SU-DHL-6 (cell line): ENCODE measurements around the gene DMAP1.
"Not testable (repeated sequence)": the region's sequence is repeated elsewhere in the genome, so short reads cannot be mapped to it uniquely, and the experiment has no call there.

ENCODE experiments used
- H2AFZ ChIP-seq: fragments of 200-600 bp; sonication (generic); 2 replicates; pipeline ENCODE4 v1.6.1; 2014; ENCODE audit warnings: low read depth, mild to moderate bottlenecking, moderate library complexity, mixed read lengths, antibody characterized with exemption, low read length; ENCODE audit not compliant: severe bottlenecking
- H3F3A ChIP-seq: fragments of 200-600 bp; shearing (Covaris generic); 2 replicates; pipeline ENCODE4 v1.6.0; 2016; ENCODE audit warnings: antibody characterized with exemption, mild to moderate bottlenecking; ENCODE audit not compliant: insufficient read depth
- H3K27ac ChIP-seq: fragments of 200-600 bp; sonication (generic); 2 replicates; pipeline ENCODE4 v1.5.1; 2016; ENCODE audit warnings: low read depth, mild to moderate bottlenecking, low read length, moderate library complexity, mixed read lengths
- H3K27me3 ChIP-seq: fragments of 200-600 bp; sonication (generic), shearing (Covaris generic); 2 replicates; pipeline ENCODE4 v1.6.0; 2014; ENCODE audit warnings: mild to moderate bottlenecking, low read length
- H3K36me3 ChIP-seq: fragments of 200-600 bp; sonication (generic); 2 replicates; pipeline ENCODE4 v1.6.1; 2014; ENCODE audit warnings: mild to moderate bottlenecking, low read length, mixed read lengths
- H3K4me2 ChIP-seq: fragments of 300-600, 200-600 bp; shearing (Covaris generic), sonication (generic); 2 replicates; pipeline ENCODE4 v1.6.0; 2014; ENCODE audit warnings: low read length, low read depth, mild to moderate bottlenecking; ENCODE audit not compliant: poor library complexity, severe bottlenecking
- H3K4me3 ChIP-seq: fragments of 200-600 bp; sonication (generic); 2 replicates; pipeline ENCODE4 v1.5.1; 2014; ENCODE audit warnings: antibody characterized with exemption, low read length, mild to moderate bottlenecking, mixed read lengths; ENCODE audit not compliant: insufficient read depth, poor library complexity, severe bottlenecking
- H3K79me2 ChIP-seq: fragments of 200-600 bp; sonication (generic); 2 replicates; pipeline ENCODE4 v1.6.1; 2014; ENCODE audit warnings: mild to moderate bottlenecking, low read length, moderate library complexity; ENCODE audit not compliant: insufficient read depth
- H3K9ac ChIP-seq: fragments of 200-600 bp; sonication (generic); 2 replicates; pipeline ENCODE4 v1.7.0; 2014; ENCODE audit warnings: mild to moderate bottlenecking, low read length
- H3K9me2 ChIP-seq: fragments of 200-600 bp; sonication (generic); replicated peaks from 2 replicates; pipeline ENCODE4 v1.6.1; 2014; ENCODE audit warnings: low read length; ENCODE audit not compliant: insufficient read depth
- H3K9me3 ChIP-seq: fragments of 200-600 bp; sonication (generic); 2 replicates; pipeline ENCODE4 v1.6.1; 2014; ENCODE audit warnings: low read length, mixed read lengths; ENCODE audit not compliant: insufficient read depth
- H4K20me1 ChIP-seq: fragments of 200-600 bp; sonication (generic); 2 replicates; pipeline ENCODE4 v1.6.1; 2014; ENCODE audit warnings: low read depth, mild to moderate bottlenecking, antibody characterized with exemption, low read length, moderate library complexity, mixed read lengths
- CTCF ChIP-seq: fragments of 200-600 bp; sonication (generic); IDR thresholded peaks from one replicate; pipeline ENCODE4 v1.5.1; 2017; ENCODE audit warnings: antibody characterized with exemption, mild to moderate bottlenecking, low read length, moderate library complexity; ENCODE audit not compliant: insufficient read depth, poor library complexity, severe bottlenecking
- EZH2phosphoT487 ChIP-seq: fragments of 200-600 bp; sonication (generic), shearing (Covaris generic); conservative IDR thresholded peaks from 2 replicates; pipeline ENCODE4 v1.6.1; 2018; ENCODE audit warnings: mild to moderate bottlenecking, antibody characterized with exemption, low read length, moderate library complexity, mixed read lengths

DMAP1 gene

GRCh38 chr1:44174630-44175029 lies 38.6 kb upstream of the DMAP1 start:
- H3K36me3 ChIP-seq: peaks cover 5% of the 10 kb centered on the region; the same call in 1 of the 2 replicates
- no peak overlapping the region for H3K27ac ChIP-seq
- H3K9me2 ChIP-seq: no peaks in the 10 kb centered on the region
- H3F3A ChIP-seq: no peaks in the 10 kb centered on the region
- no peak for TF ChIP-seq CTCF
- no peak for TF ChIP-seq EZH2phosphoT487
- no peaks in the 10 kb centered on the region for H3K27me3 ChIP-seq
- H4K20me1 ChIP-seq: no peaks in the 10 kb centered on the region
- no peak overlapping the region for H3K9ac ChIP-seq
- no peaks in the 10 kb centered on the region for H3K79me2 ChIP-seq
- H3K4me3 ChIP-seq: no peak overlapping the region
- no peak overlapping the region for H2AFZ ChIP-seq
- H3K9me3 ChIP-seq: peaks cover 27% of the 10 kb centered on the region; the same call in 1 of the 2 replicates
- H3K4me2 ChIP-seq: no peak overlapping the region

- Histone ChIP-seq H3K9ac (no peak overlapping the region), H3K4me3 (no peak overlapping the region), H3K9me3 (no peaks in the 10 kb centered on the region), H3K9me2 (no peaks in the 10 kb centered on the region), H2AFZ (no peak overlapping the region), H3K36me3 (no peaks in the 10 kb centered on the region), H3K4me2 (no peak overlapping the region), H3K27me3 (no peaks in the 10 kb centered on the region), H4K20me1 (no peaks in the 10 kb centered on the region), H3K79me2 (no peaks in the 10 kb centered on the region), H3F3A (no peaks in the 10 kb centered on the region), H3K27ac (no peak overlapping the region)
- TF ChIP-seq CTCF (no peak), EZH2phosphoT487 (no peak)
Observed at GRCh38 chr1:44200336-44200735, 12.9 kb upstream of the DMAP1 start.

- H2AFZ ChIP-seq, H3K9me2 ChIP-seq, H3K9me3 ChIP-seq, H3K36me3 ChIP-seq, H3K79me2 ChIP-seq, H3K4me2 ChIP-seq, H3K27ac ChIP-seq, H3K9ac ChIP-seq, H3F3A ChIP-seq, H3K27me3 ChIP-seq, H4K20me1 ChIP-seq, H3K4me3 ChIP-seq: not testable (repeated sequence)
Observed at GRCh38 chr1:44206545-44206944, 6.7 kb upstream of the DMAP1 start.

GRCh38 chr1:44208226-44208625 lies 5.0 kb upstream of the DMAP1 start:
- Histone ChIP-seq H3K4me3 (no peak overlapping the region), H3K27ac (no peak overlapping the region), H4K20me1 (no peaks in the 10 kb centered on the region), H2AFZ (no peak overlapping the region), H3K4me2 (no peak overlapping the region), H3K9ac (no peak overlapping the region), H3K9me2 (no peaks in the 10 kb centered on the region), H3K27me3 (no peaks in the 10 kb centered on the region), H3K79me2 (no peaks in the 10 kb centered on the region), H3F3A (no peaks in the 10 kb centered on the region), H3K9me3 (no peaks in the 10 kb centered on the region), H3K36me3 (no peaks in the 10 kb centered on the region)
- no peak for TF ChIP-seq EZH2phosphoT487
- no peak for TF ChIP-seq CTCF
